Spleen (tissue), 11 donors: ENCODE data around the gene NDUFAF8. TPM values are rescaled to one million over a fixed set of nuclear protein-coding genes. Genes with fewer than 3 reads are reported as not detected.

Source experiments
- DNase-seq: peaks from one replicate; pipeline ENCODE4 v3.0.0-alpha.2; 2020
- H3K27ac ChIP-seq, 8 donors: fragments of 200-600 bp; sonication (generic) in 7 of 8; 1 replicate in 4 of 8; 2 replicates in 4 of 8; pipeline versions ENCODE4 v1.5.0 to v1.8.0; 2016 to 2021; ENCODE audit warnings: inconsistent platforms in 4 of 8, mild to moderate bottlenecking in 4 of 8, moderate library complexity in 1 of 8
- H3K27me3 ChIP-seq, 7 donors: fragments of 200-600 bp; sonication (generic) in 6 of 7; replicated peaks in 1 of 7; 1 replicate in 4 of 7; 2 replicates in 3 of 7; pipeline versions ENCODE4 v1.5.0 to v1.8.0; 2016 to 2021; ENCODE audit warnings: inconsistent platforms in 3 of 7, mild to moderate bottlenecking in 1 of 7
- H3K36me3 ChIP-seq, 6 donors: fragments of 200-600 bp; sonication (generic) in 5 of 6; 1 replicate in 4 of 6; 2 replicates in 2 of 6; pipeline versions ENCODE4 v1.5.0 to v1.8.0; 2016 to 2021; ENCODE audit warnings: inconsistent platforms in 2 of 6
- H3K4me1 ChIP-seq, 6 donors: fragments of 200-600 bp; sonication (generic) in 5 of 6; 1 replicate in 3 of 6; 2 replicates in 3 of 6; pipeline versions ENCODE4 v1.5.0 to v1.8.0; 2016 to 2021; ENCODE audit warnings: inconsistent platforms in 3 of 6
- H3K4me3 ChIP-seq, 8 donors: fragments of 200-600 bp; sonication (generic) in 7 of 8; 1 replicate in 4 of 8; 2 replicates in 4 of 8; pipeline versions ENCODE4 v1.5.0 to v1.8.0; 2016 to 2021; ENCODE audit warnings: inconsistent platforms in 4 of 8, mild to moderate bottlenecking in 4 of 8, moderate library complexity in 2 of 8
- H3K9me3 ChIP-seq, 8 donors: fragments of 200-600 bp; sonication (generic) in 7 of 8; 1 replicate in 4 of 8; 2 replicates in 4 of 8; pipeline versions ENCODE4 v1.5.0 to v1.8.0; 2016 to 2021; ENCODE audit warnings: inconsistent platforms in 4 of 8
- POLR2A ChIP-seq, 3 donors: fragments of 450-650 bp; IDR thresholded peaks; one replicate each; pipeline ENCODE4 v1.5.1; 2017; ENCODE audit warnings: antibody characterized with exemption in 3 of 3, mild to moderate bottlenecking in 1 of 3
- POLR2AphosphoS5 ChIP-seq, 3 donors: sonication (generic); formaldehyde crosslinking; IDR thresholded peaks; one replicate each; pipeline ENCODE4 v1.5.1; 2017; ENCODE audit warnings: antibody characterized with exemption in 3 of 3
- WGBS, 5 donors: extraction: QIAGEN DNeasy Blood & Tissue Kit in 3 of 5; methylation state at CpG; one replicate each; pipeline versions ENCODE4 v1.1.5 to v1.1.7; 2013 to 2018; 5-methylcytosine and 5-hydroxymethylcytosine counted together
- intact Hi-C: fragments of 100-400 bp; cut with DNase I; formaldehyde crosslinking; loops from one replicate; pipeline ENCODE4 v1.15.0; 2023; ENCODE audit warnings: low total_unique reads
- polyA plus RNA-seq, 3 donors: library from polyadenylated mRNA; stranded (reverse); fragments of 200-250 nt; gene quantifications; one replicate each; pipeline ENCODE4 v1.2.1, GENCODE V29; 2013
- total RNA-seq, 7 donors: library from RNA; depleted of rRNA in 3 of 7; stranded (reverse); fragments of >200 nt in 3 of 7; fragmentation: NEBNext Ultra II Directional in 4 of 7; extraction: Animal tissue kit (Norgen Biotek cat#: 25700) in 4 of 7; gene quantifications; one replicate each; pipeline versions ENCODE4 v1.1.0 to v1.2.1, GENCODE V29; 2016 to 2021
- TF ChIP-seq, protein P1 (sequence below), 11 experiments: fragments of 200-600 bp in 7 of 11; fragments of 450-650 bp in 4 of 11; sonication (generic) in 4 of 11; IDR thresholded peaks in 8 of 11; conservative IDR thresholded peaks in 3 of 11; 1 replicate in 7 of 11; 2 replicates in 4 of 11; pipeline versions ENCODE4 v1.4.0 to v1.8.0; 2016 to 2021; ENCODE audit warnings: antibody characterized with exemption in 11 of 11, inconsistent platforms in 4 of 11, mild to moderate bottlenecking in 1 of 11
- donor health status: healthy with polysubstance abuse.
- donor health status: DM: no; HTN: no; CAD: no; lungs with moderate emphysema.
- donor health status: DM: no; HTN: no; CAD: no.
- donor health status: Bipolar disorder and iron deficiency.
- donor health status: healthy.
- donor health status: DM: no; HTN: no; CAD: no.
- donor health status: DM: yes; HTN: yes; CAD: no.

Gene NDUFAF8
- total and polyA plus RNA-seq, 10 donors, result 22.0 to 57.6 (median 39.5) TPM

- peaks cover 0 to 51% (median 17%) of the 10 kb centered on the region in 6 donors for H3K4me1 ChIP-seq
- DNase-seq, result no peak
- H3K27ac ChIP-seq, result peak overlapping the region in 2 of 8 donors; percentile 3 to 42
- no peak overlapping the region for H3K4me3 ChIP-seq
- intact Hi-C loops, result loop anchor here (10.0 kb wide), 1 partner anchor 232 kb away; no protein-coding TSS in a partner anchor
- H3K9me3 ChIP-seq, result no peaks in the 10 kb centered on the region
- H3K36me3 ChIP-seq, result peaks cover 0 to 87% (median 45%) of the 10 kb centered on the region in 6 donors
- 88 to 96% (median 91%) methylated on average over 15 of the region's 15 CpGs for WGBS, 5 donors
- no peaks in the 10 kb centered on the region for H3K27me3 ChIP-seq
- TF ChIP-seq, protein P1, sequence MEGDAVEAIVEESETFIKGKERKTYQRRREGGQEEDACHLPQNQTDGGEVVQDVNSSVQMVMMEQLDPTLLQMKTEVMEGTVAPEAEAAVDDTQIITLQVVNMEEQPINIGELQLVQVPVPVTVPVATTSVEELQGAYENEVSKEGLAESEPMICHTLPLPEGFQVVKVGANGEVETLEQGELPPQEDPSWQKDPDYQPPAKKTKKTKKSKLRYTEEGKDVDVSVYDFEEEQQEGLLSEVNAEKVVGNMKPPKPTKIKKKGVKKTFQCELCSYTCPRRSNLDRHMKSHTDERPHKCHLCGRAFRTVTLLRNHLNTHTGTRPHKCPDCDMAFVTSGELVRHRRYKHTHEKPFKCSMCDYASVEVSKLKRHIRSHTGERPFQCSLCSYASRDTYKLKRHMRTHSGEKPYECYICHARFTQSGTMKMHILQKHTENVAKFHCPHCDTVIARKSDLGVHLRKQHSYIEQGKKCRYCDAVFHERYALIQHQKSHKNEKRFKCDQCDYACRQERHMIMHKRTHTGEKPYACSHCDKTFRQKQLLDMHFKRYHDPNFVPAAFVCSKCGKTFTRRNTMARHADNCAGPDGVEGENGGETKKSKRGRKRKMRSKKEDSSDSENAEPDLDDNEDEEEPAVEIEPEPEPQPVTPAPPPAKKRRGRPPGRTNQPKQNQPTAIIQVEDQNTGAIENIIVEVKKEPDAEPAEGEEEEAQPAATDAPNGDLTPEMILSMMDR (IDR thresholded peaks at IDR 0.05 in 8 of 11, conservative IDR thresholded peaks at IDR 0.05 in 3 of 11), result no peak
- TF ChIP-seq POLR2A (IDR thresholded peaks at IDR 0.05), result no peak
- no peak for TF ChIP-seq POLR2AphosphoS5 (IDR thresholded peaks at IDR 0.05)
Measured at GRCh38 chr17:81252326-81252986, 13.3 kb downstream of the NDUFAF8 start.

DNA sequence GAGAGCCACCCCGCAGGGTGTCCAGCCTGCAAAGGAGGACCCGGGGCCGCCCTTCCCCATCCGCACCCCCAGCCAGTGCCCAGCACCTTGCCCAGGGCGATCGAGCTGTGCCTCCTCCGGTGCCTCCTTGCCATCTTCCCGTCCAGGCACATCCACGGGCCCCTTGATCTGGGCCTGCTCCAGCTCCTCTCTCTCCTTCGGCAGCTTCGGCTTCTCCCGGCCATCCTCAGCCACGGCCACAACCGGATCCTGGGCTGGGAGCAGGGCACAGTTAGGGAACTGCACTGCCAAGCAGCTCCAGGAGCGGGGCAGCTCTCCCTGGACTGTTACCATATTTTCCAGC is 13.8 kb downstream of the NDUFAF8 start:
- H3K4me3 ChIP-seq, result no peak overlapping the region
- peaks cover 0 to 51% (median 17%) of the 10 kb centered on the region in 6 donors for H3K4me1 ChIP-seq
- no peak for DNase-seq
- WGBS, 5 donors, result 80 to 85% (median 84%) methylated on average over 15 of the region's 15 CpGs
- intact Hi-C loops, result loop anchor here (10.0 kb wide), 1 partner anchor 232 kb away; no protein-coding TSS in a partner anchor
- H3K9me3 ChIP-seq, result no peaks in the 10 kb centered on the region
- no peaks in the 10 kb centered on the region for H3K27me3 ChIP-seq
- TF ChIP-seq, protein P1 (IDR thresholded peaks at IDR 0.05 in 8 of 11, conservative IDR thresholded peaks at IDR 0.05 in 3 of 11), result no peak
- no peak for TF ChIP-seq POLR2A (IDR thresholded peaks at IDR 0.05)
- TF ChIP-seq POLR2AphosphoS5 (IDR thresholded peaks at IDR 0.05), result peak in 1 of 3 donors; percentile 22
- peaks cover 0 to 91% (median 49%) of the 10 kb centered on the region in 6 donors for H3K36me3 ChIP-seq
- no peak overlapping the region for H3K27ac ChIP-seq

GRCh38 chr17:81253358-81254131 is 14.4 kb downstream of the NDUFAF8 start:
- Histone ChIP-seq H3K36me3 (peaks cover 0 to 91% (median 55%) of the 10 kb centered on the region in 6 donors), H3K9me3 (no peaks in the 10 kb centered on the region), H3K4me1 (peaks cover 0 to 51% (median 17%) of the 10 kb centered on the region in 6 donors), H3K27me3 (no peaks in the 10 kb centered on the region), H3K4me3 (no peak overlapping the region), H3K27ac (no peak overlapping the region)
- DNase-seq, result no peak
- 62 to 67% (median 63%) methylated on average over 19 of the region's 19 CpGs for WGBS, 5 donors
- TF ChIP-seq POLR2A (IDR thresholded peaks at IDR 0.05) (no peak), POLR2AphosphoS5 (IDR thresholded peaks at IDR 0.05) (peak in 1 of 3 donors; percentile 27)
- TF ChIP-seq, protein P1 (IDR thresholded peaks at IDR 0.05 in 8 of 11, conservative IDR thresholded peaks at IDR 0.05 in 3 of 11), result peak; percentile 74 to 98 (median 90)
- intact Hi-C loops, result loop anchor here (10.0 kb wide), 1 partner anchor 231 kb away; no protein-coding TSS in a partner anchor
